Amniotic stem cell (primary cell): ENCODE measurements around the gene OPRL1.

Source experiments
- DNase-seq: peaks from one replicate; lab custom pipeline; 2025; lab: John Stamatoyannopoulos, UW

The OPRL1 gene

GRCh38 chr20:64104667-64105451 is 25.0 kb downstream of the OPRL1 start:
- DNase-seq: no peak

DNA sequence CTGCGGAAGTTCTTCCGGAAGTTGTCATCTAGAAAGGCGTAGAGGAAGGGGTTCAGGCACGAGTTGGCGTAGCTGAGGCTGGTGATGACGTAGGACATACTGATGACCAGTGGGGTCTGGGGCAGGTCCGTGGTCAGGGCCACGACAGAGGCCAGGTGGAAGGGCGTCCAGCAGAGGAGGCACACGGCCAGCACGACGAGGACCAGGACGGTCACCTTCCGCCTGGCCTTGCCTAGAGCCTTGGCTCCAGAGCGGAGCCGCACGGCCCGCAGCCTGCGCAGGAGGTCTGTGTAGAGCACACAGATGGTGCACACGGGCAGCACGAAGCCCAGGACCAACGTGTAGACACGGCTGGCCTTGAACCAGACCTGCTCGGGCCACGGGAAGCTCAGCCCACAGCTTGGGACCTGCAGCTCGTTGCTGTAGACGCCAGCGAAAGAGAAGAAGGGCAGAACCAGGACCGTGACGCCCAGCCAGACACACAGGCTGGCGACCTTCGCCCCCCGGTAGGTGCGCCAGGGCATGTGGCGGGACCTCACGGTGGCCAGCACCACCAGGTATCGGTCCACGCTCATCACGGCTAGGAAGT is 26.1 kb downstream of the OPRL1 start:
- no peak for DNase-seq

DNA sequence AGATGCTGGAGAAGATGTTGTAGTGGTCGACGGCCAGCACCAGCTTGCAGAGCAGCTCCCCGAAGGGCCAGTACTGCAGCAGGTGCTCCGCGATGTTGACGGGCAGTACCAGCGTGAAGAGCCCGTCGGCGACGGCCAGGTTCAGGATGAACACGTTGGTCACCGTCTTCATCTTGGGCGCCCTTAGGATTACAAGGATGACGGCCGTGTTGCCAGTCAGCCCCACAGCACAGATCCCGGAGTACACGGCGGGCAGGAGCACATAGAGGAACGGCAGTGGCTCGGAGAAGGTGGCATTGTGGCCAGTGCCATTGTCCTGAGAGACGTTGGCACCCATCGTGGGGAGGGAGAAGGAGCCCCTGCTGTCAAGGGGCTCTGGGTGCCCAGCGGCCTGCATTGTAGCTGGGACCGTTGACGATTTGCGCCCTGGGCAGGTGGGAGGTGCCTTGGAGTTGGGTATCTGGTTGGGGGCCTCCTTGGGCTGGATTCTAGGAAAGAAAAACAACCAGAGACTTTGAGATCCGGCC is 26.6 kb downstream of the OPRL1 start:
- no peak for DNase-seq

DNA sequence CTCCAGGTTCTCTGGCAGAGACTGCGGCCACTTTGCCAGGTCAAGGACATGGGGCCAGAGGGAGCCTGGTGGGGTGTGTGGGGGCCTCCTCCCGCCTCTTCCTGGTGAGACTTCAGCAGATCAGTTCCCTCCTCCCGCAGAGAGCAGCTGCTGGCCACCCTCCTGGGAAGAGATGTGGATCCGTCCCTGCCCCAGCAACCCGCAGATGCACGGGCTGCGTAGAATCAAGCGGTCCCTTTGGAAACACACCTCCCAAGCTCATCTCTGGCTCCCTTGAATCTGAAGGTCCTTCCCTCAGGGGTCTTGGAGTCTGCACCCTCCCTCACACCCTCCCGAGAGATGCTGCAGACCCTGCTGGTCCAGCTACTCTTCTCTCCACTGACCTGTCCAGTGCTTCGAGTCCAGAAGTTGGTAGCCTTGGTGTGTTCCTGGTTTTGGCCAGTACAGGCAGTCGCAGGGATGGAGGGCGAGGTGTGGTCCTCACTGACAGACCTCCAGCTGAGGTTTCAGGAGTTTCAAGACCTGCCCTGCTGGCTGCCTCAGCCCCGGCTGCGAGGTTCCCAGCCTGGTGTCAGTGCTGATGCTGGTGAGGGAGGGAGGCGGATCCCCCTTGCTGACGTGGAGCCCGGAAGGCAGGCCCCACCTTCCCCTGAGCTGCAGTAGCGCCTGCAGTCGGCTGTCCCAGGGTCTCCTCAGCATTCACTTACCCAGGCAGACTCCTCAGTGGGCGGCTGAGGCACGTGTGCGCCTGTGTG is 27.3 kb downstream of the OPRL1 start, which contains the start of gene NPBWR2:
Gene NPBWR2, minus strand, starts transcription at position 585 of the 755 bp plus-strand sequence. CDS start 734 bp downstream, outside the sequence.
- DNase-seq: no peak

GRCh38 chr20:64107736-64108457 is 28.0 kb downstream of the OPRL1 start:
- DNase-seq: no peak

DNA sequence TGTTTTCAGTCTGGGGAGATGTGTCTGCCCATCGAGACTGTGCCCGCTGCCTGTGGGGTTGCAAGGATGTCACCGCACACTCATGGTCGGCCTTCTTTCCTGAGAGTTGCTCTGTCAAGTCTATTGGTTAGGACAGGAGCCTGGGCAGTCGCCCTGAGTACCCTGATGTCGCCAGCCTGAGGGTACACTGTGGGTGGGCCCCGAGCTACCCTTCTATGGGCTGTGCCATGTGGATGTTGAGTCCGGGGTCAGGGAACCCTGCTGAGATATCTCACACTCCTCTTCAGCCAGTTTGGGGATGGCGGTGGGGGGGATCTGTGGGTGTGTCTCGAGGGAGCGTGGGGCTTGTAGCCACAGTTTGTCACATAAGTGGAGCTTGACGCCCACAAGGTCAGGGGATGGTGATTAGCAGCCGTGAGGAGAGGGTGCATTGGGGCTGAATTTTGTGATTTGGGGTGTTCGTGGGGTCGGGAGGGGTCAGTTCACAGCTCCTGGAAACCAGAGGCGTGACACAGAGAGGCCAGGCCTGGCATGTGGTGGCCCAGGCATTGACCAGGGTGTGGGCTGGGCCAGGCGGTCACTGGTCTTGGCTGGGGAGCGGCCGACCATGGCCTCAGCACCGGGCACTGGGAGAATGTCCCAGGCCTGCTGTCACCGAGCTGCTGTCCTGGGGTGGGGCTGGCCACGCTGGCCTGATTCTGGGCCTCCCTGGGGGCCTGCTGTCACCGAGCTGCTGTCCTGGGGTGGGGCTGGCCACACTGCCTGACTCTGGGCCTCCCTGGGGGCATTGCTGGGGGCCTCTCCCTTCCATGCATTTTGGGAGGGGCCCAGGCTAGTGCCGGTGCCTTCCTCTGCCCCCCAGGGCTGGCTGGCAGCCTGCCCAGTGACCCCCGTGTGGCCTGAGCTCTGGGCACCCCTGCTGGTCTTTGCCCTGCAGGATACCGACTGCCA is 29.1 kb downstream of the OPRL1 start:
- DNase-seq: no peak

DNA sequence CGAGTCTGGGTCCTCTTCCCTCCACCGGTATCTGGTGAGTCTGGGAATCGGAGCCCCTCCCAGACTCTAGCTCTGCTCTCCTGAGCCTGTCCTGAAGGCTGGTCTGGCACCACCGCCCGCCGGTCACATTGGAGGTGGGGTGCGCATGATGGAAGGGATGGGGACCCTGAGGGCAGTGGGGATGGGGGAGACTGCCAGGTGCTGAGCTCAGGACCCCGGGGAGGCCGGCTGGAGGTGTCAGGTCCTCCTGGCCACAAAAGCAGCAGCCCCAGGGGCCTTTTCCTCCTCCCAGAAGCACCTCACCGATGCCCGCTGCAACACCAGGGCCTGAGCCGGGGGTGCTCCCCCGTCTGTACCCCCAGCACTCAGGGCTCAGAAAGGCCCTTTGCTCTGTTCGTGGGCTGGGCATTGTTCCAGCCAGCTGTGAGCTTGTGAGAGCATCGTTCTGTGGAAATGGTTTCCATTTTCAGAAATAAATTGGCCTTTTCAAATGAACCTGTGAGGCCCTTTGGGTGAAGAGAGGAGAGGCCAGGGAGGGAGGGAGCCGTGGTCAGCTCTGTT is 30.0 kb downstream of the OPRL1 start:
- DNase-seq: no peak

DNA sequence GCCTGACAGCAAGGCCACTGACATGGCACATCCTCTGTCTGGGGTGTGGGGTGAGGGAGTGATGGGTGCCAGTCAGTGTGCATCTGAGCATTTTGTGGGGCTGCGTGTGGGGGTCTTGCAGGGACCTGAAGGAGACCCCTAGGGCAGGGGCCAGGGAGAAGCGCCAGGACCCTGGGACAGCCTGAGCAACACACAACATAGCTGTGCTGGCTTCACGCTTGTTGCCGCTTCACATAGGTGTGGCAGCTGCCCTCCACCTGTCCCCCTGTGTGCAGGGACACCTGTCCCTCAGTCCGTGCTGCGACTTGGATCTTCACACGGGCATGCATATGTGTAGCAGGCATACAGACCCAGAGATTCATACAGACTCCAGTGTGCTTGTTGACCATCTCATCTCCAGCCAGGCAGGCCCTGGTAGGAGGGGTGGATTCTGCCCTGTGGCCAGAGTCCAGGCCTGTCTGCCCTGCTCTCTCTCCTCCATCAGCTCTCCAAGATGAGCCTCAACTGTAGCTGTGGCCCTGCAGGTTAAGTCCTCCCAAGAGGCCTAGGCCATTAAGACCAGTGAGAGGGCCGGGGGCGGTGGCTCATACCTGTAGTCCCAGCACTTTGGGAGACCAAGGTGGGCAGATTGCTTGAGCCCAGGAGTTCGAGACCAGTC is 30.7 kb downstream of the OPRL1 start:
- DNase-seq: no peak

DNA sequence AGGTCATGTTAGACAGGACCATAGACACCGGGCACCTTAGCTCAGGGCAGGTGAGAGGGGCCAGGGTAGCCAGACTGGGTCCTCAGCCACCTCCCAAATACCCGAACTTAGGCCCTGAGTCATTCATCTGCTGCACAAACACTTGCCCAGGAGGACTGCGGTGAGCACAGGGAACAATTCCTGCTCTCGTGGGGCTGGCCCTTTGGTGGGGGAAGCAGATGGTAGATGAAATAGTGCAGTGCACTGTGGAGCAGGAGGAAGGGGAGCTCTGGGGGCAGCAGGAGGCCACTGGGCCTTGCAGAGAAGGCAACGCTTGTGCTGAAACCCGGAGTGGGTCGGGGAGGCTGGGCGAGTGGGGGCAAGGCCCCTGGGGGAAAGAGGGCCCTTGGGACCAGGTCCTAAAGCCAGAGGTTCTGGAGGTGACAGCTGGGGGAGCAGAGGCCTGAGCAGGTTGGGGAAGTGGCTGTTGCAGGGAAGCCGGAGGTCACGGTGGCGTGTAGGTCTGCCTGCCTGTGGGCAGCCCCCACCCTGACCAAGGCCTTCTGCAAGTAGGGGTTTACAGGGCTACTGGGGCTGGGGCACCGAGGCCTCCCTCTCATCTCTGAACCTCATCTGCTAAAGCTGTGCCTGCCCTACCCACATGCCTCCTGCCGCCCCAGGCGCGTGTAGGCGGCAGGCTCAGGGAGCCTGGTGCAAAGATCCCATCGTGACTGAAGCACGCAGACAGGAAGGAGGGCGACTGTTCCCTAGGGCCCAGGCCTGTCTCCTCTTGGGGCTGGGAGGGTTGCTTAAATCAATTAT is 32.2 kb downstream of the OPRL1 start:
- no peak for DNase-seq

DNA sequence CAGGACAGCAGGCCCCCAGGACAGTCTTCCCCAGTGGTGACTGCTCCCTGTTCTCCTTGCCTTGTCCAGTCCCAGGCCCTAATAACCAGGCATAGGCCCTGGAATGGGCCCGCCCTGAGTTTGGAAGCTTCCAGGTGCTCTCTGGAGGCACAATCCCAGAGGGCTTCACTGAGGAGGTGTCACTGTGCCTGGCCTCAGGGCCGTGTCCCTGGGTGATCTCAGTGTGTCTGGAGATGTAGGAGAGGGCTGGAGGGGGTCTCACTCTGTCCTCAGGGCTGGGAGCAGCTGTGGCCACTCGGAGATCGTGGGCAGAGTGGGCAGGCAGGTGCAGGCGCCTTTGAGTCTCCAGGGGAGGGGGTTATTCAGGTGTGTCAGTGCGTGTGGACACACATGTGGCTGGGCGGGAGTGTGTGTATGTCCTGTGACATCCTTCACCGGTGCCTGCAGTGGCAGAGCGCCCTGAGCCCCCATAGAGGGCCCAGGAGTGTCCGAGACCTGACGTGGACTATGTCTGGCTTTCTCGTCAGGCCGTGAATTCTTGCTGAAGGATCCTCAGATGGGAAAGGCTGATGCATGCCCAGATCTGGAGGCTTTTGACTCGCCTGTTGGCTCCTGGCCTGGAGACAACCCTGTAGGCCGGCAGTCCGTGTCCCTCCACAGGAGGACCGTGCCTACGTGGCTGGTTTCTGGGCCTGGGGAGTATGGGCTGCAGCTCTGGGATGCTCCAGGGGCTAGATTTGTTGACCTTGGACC is 33.0 kb downstream of the OPRL1 start:
- DNase-seq: no peak

GRCh38 chr20:64113444-64113775 is 33.5 kb downstream of the OPRL1 start:
- no peak for DNase-seq

GRCh38 chr20:64113796-64114355 is 34.0 kb downstream of the OPRL1 start:
- DNase-seq: no peak

- no peak for DNase-seq
These were observed 34.6 kb downstream of the OPRL1 start for GRCh38 chr20:64114356-64114971.

GRCh38 chr20:64115171-64115911 is 35.5 kb downstream of the OPRL1 start:
- DNase-seq: no peak

DNA sequence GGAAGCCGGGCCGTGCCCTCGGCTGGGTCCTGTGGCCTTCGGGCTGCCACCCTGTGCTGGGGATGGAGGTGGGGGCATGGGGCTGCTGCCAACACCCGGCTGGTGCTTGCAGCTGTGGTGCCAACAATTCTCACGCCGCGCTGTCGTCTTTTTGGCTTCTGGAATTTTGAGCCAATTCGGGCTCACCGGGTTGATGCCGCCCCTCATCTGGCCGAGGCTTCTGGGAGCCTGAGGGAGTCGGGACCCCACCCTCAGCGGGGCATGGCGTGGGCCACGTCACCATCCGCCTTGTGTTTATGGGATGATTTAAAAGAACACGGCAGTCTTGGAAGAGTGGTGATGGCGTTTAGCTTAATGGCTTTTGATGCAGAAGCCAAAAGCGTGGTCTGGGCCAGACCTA is 36.1 kb downstream of the OPRL1 start:
- DNase-seq: no peak

DNA sequence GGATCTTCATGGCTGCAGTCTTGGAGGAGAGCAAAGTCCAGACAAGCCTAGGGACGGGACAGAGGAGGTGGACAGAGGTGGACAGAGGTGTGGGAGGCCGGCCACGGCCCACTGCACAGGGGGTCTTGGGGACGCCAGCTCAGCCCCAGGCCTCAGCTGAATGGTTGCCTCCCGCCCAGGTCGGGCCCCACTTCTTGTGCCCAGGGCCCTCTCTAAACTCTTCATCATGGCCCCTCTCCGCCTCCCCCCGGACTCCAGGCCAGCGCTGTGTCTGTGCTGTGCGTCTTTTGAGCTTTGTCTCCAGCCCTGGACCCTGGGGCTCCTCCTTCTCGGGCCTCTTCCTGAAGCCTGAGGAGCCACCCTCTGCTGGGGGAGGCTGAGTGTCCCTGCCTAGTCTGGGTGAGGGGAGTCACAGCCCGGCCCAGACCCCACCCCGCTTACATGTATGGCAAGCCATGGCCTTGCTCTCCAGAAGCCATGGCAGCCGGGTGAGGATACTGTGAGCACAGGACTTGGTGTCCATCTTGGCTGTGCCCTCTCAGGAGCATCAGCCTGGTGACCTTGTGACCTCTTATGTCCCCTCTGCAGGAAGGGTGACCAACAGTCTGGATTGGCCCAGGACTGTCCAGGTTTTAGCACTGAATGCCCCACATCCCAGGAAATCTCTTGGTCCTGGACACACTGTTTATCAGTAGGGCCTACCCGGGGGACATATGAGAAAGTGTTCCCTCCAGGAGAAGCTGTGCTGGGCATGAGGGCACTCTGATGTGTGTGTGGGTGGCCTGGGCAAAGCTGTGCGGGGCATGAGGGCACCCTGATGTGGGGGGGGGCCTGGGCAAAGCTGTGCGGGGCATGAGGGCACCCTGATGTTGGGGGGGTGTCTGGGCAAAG is 36.9 kb downstream of the OPRL1 start:
- no peak for DNase-seq
